ENCODE results near the gene PLXNB1. TPM values are rescaled to one million over a fixed set of nuclear protein-coding genes. Genes with fewer than 3 reads are reported as not detected.
"Not testable (repeated sequence)": the region's sequence is repeated elsewhere in the genome, so short reads cannot be mapped to it uniquely, and the experiment has no call there.

The PLXNB1 gene
- total RNA-seq, 1 donor: 35.0 TPM

- no peak overlapping the region for H3K4me3 ChIP-seq (ENCODE audit: low read depth, low read length)
- no peak for TF ChIP-seq CTCF (IDR thresholded peaks at IDR 0.05; ENCODE audit: insufficient read depth, low read depth, low read length)
- no peak for DNase-seq (ENCODE audit: low read depth)
These were observed 44.7 kb upstream of the PLXNB1 start for GRCh38 chr3:48474619-48475018.

- DNase-seq (ENCODE audit: low read depth); H3K4me3 ChIP-seq (ENCODE audit: low read depth, low read length): not testable (repeated sequence)
These were observed 44.1 kb upstream of the PLXNB1 start for GRCh38 chr3:48474031-48474430.

GRCh38 chr3:48473617-48473952 is 43.7 kb upstream of the PLXNB1 start:
- H3K4me3 ChIP-seq (ENCODE audit: low read depth, low read length): no peak overlapping the region
- no peak for TF ChIP-seq CTCF (IDR thresholded peaks at IDR 0.05; ENCODE audit: insufficient read depth, low read depth, low read length)
- DNase-seq (ENCODE audit: low read depth): no peak

- peak overlapping the region; percentile 93 for H3K4me3 ChIP-seq (ENCODE audit: low read depth, low read length)
- peak; percentile 44 for TF ChIP-seq CTCF (IDR thresholded peaks at IDR 0.05; ENCODE audit: insufficient read depth, low read depth, low read length)
- DNase-seq (ENCODE audit: low read depth): peak; percentile 96
These were observed 43.2 kb upstream of the PLXNB1 start for GRCh38 chr3:48472923-48473616.

GRCh38 chr3:48472673-48472922 is 42.7 kb upstream of the PLXNB1 start:
- no peak for TF ChIP-seq CTCF (IDR thresholded peaks at IDR 0.05; ENCODE audit: insufficient read depth, low read depth, low read length)
- peak overlapping the region; percentile 93 for H3K4me3 ChIP-seq (ENCODE audit: low read depth, low read length)
- no peak for DNase-seq (ENCODE audit: low read depth)

GRCh38 chr3:48470286-48470685 is 40.4 kb upstream of the PLXNB1 start:
- TF ChIP-seq CTCF (IDR thresholded peaks at IDR 0.05; ENCODE audit: insufficient read depth, low read depth, low read length): no peak
- no peak overlapping the region for H3K4me3 ChIP-seq (ENCODE audit: low read depth, low read length)
- DNase-seq (ENCODE audit: low read depth): no peak

GRCh38 chr3:48469046-48469915 is 39.4 kb upstream of the PLXNB1 start:
- no peak for DNase-seq (ENCODE audit: low read depth)
- TF ChIP-seq CTCF (IDR thresholded peaks at IDR 0.05; ENCODE audit: insufficient read depth, low read depth, low read length): no peak
- no peak overlapping the region for H3K4me3 ChIP-seq (ENCODE audit: low read depth, low read length)
